CD4-positive, alpha-beta T cell treated with Interleukin-6 for 4 hours (primary cell): ENCODE data around the gene ADGRF3.
"Not testable (repeated sequence)": the region's sequence is repeated elsewhere in the genome, so short reads cannot be mapped to it uniquely, and the experiment has no call there.

Experiments used
- DNase-seq: peaks from one replicate; pipeline ENCODE4 v3.0.0-alpha.2; 2020; ENCODE audit warnings: mixed read lengths

The ADGRF3 gene

GRCh38 chr2:26346454-26347053 lies at the start of gene ADGRF3:
ADGRF3 (minus strand) TSS chr2:26346789; CDS start chr2:26346234, 555 bp downstream.
- peak; percentile 67 for DNase-seq

GRCh38 chr2:26395394-26395793 lies 48.8 kb upstream of the ADGRF3 start:
- DNase-seq = no peak

GRCh38 chr2:26394694-26395093 lies 48.1 kb upstream of the ADGRF3 start:
- DNase-seq = no peak

GRCh38 chr2:26387189-26387588 lies 40.6 kb upstream of the ADGRF3 start:
- no peak for DNase-seq

GRCh38 chr2:26384597-26384996 lies 38.0 kb upstream of the ADGRF3 start:
- DNase-seq = no peak

- DNase-seq = no peak
These were observed 37.6 kb upstream of the ADGRF3 start for GRCh38 chr2:26384183-26384582.

GRCh38 chr2:26382564-26382963 lies 36.0 kb upstream of the ADGRF3 start:
- DNase-seq = no peak

GRCh38 chr2:26380281-26380680 lies 33.7 kb upstream of the ADGRF3 start:
- no peak for DNase-seq

GRCh38 chr2:26376799-26377198 lies 30.2 kb upstream of the ADGRF3 start:
- no peak for DNase-seq

- DNase-seq = not testable (repeated sequence)
These were observed 24.3 kb upstream of the ADGRF3 start for GRCh38 chr2:26370909-26371308.

- DNase-seq = not testable (repeated sequence)
These were observed 23.1 kb upstream of the ADGRF3 start for GRCh38 chr2:26369664-26370063.

- no peak for DNase-seq
These were observed 20.4 kb upstream of the ADGRF3 start for GRCh38 chr2:26366957-26367356.

GRCh38 chr2:26364669-26365068 lies 18.1 kb upstream of the ADGRF3 start:
- DNase-seq = no peak

GRCh38 chr2:26363958-26364357 lies 17.4 kb upstream of the ADGRF3 start:
- DNase-seq = no peak

GRCh38 chr2:26363323-26363722 lies 16.7 kb upstream of the ADGRF3 start:
- no peak for DNase-seq

GRCh38 chr2:26359886-26360473 lies 13.4 kb upstream of the ADGRF3 start:
- DNase-seq = no peak

- no peak for DNase-seq
These were observed 10.2 kb upstream of the ADGRF3 start for GRCh38 chr2:26356771-26357170.

GRCh38 chr2:26356111-26356510 lies 9.5 kb upstream of the ADGRF3 start:
- DNase-seq = no peak

- DNase-seq = no peak
These were observed 8.7 kb upstream of the ADGRF3 start for GRCh38 chr2:26355038-26355995.

- DNase-seq = not testable (repeated sequence)
These were observed 7.9 kb upstream of the ADGRF3 start for GRCh38 chr2:26354469-26354868.

- peak; percentile 26 for DNase-seq
These were observed 6.3 kb upstream of the ADGRF3 start for GRCh38 chr2:26352892-26353291.

GRCh38 chr2:26351375-26352090 lies 4.9 kb upstream of the ADGRF3 start:
- DNase-seq = no peak

- no peak for DNase-seq
These were observed 3.1 kb upstream of the ADGRF3 start for GRCh38 chr2:26349690-26350089.
